OCI-LY3 (cell line): ENCODE results near the gene TMEM120A.

Experiments
- EZH2phosphoT487 ChIP-seq: fragments of 200-600 bp; shearing (Covaris generic); IDR thresholded peaks from 2 replicates; pipeline ENCODE4 v1.6.1; 2018; ENCODE audit warnings: antibody characterized with exemption, mixed run types, low read depth
- TF ChIP-seq, protein P1 (sequence below): fragments of 200-600, 300-600 bp; sonication (generic); IDR thresholded peaks from 2 replicates; pipeline ENCODE4 v1.5.1; 2014; ENCODE audit warnings: antibody characterized with exemption, low read length, low read depth

DNA sequence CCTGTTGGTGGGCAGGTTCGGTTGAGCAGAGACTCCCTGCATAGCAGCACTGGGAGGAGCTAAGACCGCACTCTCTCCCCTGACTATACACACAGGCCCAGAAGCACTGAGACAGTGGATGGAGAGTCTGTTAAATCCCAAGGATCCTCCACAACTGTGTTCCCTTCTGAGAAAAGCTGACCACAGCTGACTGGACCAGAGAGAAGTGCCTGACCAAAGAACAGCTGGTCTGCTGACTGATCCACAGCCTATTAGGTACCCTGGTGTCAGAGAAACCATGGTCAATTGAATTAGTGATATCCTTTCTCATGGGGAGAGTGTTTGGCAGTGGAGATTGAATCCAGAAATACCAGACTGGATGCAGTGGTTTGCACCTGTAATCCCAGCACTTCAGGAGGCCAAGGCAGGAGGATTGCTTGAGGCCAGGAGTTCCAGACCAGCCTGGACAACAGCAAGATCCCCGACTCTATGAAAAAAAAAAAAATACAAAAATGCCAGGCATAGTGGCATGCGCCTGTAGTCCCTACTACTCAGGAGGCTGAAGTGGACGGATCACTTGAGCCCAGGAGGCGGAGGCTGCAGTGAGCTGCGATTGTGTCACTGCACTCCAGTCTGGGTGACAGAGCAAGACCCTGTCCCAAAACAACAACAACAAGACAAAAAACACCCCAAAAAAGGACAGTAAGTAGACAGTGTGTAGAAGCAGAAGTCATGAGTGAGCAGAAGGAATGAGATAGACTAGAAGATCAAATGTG, 27.8 kb upstream of the TMEM120A start:
- TF ChIP-seq, protein P1, sequence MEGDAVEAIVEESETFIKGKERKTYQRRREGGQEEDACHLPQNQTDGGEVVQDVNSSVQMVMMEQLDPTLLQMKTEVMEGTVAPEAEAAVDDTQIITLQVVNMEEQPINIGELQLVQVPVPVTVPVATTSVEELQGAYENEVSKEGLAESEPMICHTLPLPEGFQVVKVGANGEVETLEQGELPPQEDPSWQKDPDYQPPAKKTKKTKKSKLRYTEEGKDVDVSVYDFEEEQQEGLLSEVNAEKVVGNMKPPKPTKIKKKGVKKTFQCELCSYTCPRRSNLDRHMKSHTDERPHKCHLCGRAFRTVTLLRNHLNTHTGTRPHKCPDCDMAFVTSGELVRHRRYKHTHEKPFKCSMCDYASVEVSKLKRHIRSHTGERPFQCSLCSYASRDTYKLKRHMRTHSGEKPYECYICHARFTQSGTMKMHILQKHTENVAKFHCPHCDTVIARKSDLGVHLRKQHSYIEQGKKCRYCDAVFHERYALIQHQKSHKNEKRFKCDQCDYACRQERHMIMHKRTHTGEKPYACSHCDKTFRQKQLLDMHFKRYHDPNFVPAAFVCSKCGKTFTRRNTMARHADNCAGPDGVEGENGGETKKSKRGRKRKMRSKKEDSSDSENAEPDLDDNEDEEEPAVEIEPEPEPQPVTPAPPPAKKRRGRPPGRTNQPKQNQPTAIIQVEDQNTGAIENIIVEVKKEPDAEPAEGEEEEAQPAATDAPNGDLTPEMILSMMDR, result no peak
- no peak for TF ChIP-seq EZH2phosphoT487
